Activated naive CD4-positive, alpha-beta T cell treated with anti-CD3 and anti-CD28 coated beads for 36 hours (primary cell): ENCODE results near the gene SMAD7. TPM values are rescaled to one million over a fixed set of nuclear protein-coding genes. Genes with fewer than 3 reads are reported as not detected.

ENCODE experiments used
- CTCF ChIA-PET: fragments of 350-600 bp; sonication (Branson Sonifier 250); formaldehyde crosslinking; loops from one replicate; lab custom pipeline; 2021; ENCODE audit warnings: antibody characterized with exemption; lab: Charles Lee
- DNase-seq: peaks from one replicate; pipeline ENCODE4 v3.0.0-alpha.2; 2020
- H3K27ac Mint-ChIP-seq: one replicate; pipeline ENCODE4 v1.8.0; 2021; ENCODE audit warnings: mild to moderate bottlenecking, mixed read lengths
- H3K27me3 Mint-ChIP-seq: one replicate; pipeline ENCODE4 v1.8.0; 2021; ENCODE audit warnings: low read depth, mixed read lengths
- H3K36me3 Mint-ChIP-seq: one replicate; pipeline ENCODE4 v1.8.0; 2021; ENCODE audit warnings: low read depth, mixed read lengths
- H3K4me1 Mint-ChIP-seq: one replicate; pipeline ENCODE4 v1.8.0; 2021; ENCODE audit warnings: low read depth, mixed read lengths
- H3K4me3 Mint-ChIP-seq: one replicate; pipeline ENCODE4 v1.8.0; 2021; ENCODE audit warnings: mild to moderate bottlenecking, moderate library complexity, mixed read lengths
- H3K9me3 Mint-ChIP-seq: one replicate; pipeline ENCODE4 v1.8.0; 2021; ENCODE audit warnings: mixed read lengths
- intact Hi-C: fragments of 100-400 bp; cut with micrococcal nuclease; formaldehyde crosslinking; loops from one replicate; pipeline ENCODE4 v1.15.1; 2023
- total RNA-seq, 2 experiments: library from RNA; stranded (reverse); gene quantifications; one replicate each; pipeline ENCODE4 v1.2.3, GENCODE V29; 2021

The SMAD7 gene
- total RNA-seq, 2 experiments from 2014 or later, result 5.9 to 7.0 TPM

DNA sequence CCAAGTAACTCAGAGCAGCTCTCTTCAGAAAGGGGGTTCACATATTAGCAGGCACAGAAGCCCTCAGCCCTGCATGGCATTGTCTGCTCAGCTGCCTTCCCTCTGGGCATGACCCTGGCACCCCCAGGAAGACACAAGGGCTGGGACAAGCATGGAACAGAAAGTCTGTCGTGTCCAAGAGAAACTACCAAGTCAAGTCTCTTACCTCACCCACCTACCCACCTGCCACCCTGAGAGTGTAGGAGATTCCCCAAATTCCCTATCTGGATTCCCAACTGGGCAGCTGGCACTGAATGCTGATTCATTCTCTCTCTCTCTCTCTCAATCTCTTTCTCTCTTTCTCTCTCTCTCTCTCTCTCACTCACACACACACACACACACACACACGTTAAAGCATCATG lies 21.6 kb downstream of the SMAD7 start:
- Mint-ChIP-seq H3K27ac (peak overlapping the region; percentile 87), H3K36me3 (peaks cover 5% of the 10 kb centered on the region), H3K4me1 (peaks cover 93% of the 10 kb centered on the region), H3K27me3 (no peaks in the 10 kb centered on the region), H3K9me3 (no peaks in the 10 kb centered on the region), H3K4me3 (peak overlapping the region; percentile 66)
- CTCF ChIA-PET, result interaction anchor here (0.9 kb wide), 1 partner anchor 25 kb away, joined by 3 read pairs; no protein-coding TSS in a partner anchor
- no peak for DNase-seq
- intact Hi-C loops, result loop anchor here (2.0 kb wide), 1 partner anchor 60 kb away; no protein-coding TSS in a partner anchor

DNA sequence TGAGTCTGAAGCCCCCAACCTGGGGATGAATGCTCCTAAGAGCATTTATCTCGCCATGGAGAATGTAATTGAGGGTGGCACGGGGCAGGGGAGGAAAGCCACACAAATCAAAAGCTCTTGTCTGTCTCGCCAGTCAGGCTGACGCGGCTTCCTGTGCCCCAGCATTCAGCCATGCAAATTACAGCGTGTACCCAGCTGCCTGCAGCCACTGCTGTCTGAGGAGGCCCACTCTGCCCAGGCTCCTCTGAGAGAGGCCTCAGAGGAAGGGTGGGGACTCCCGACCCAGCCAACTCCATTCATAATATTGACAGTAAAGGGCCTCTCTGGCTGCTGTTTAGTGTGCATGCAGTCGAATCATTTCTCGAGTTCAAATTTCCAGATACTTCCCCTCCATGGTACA lies 22.0 kb downstream of the SMAD7 start:
- H3K36me3 Mint-ChIP-seq, result peaks cover 5% of the 10 kb centered on the region
- H3K4me3 Mint-ChIP-seq, result peak overlapping the region; percentile 66
- CTCF ChIA-PET, result interaction anchor here (0.9 to 1.8 kb wide), 2 partner anchors 26 to 151 kb away, joined by 3 to 7 read pairs; no protein-coding TSS in a partner anchor
- peak; percentile 88 for DNase-seq
- peaks cover 93% of the 10 kb centered on the region for H3K4me1 Mint-ChIP-seq
- intact Hi-C loops, result loop anchor here (2.0 kb wide), 1 partner anchor 60 kb away; no protein-coding TSS in a partner anchor
- no peaks in the 10 kb centered on the region for H3K27me3 Mint-ChIP-seq
- no peaks in the 10 kb centered on the region for H3K9me3 Mint-ChIP-seq
- peak overlapping the region; percentile 87 for H3K27ac Mint-ChIP-seq

DNA sequence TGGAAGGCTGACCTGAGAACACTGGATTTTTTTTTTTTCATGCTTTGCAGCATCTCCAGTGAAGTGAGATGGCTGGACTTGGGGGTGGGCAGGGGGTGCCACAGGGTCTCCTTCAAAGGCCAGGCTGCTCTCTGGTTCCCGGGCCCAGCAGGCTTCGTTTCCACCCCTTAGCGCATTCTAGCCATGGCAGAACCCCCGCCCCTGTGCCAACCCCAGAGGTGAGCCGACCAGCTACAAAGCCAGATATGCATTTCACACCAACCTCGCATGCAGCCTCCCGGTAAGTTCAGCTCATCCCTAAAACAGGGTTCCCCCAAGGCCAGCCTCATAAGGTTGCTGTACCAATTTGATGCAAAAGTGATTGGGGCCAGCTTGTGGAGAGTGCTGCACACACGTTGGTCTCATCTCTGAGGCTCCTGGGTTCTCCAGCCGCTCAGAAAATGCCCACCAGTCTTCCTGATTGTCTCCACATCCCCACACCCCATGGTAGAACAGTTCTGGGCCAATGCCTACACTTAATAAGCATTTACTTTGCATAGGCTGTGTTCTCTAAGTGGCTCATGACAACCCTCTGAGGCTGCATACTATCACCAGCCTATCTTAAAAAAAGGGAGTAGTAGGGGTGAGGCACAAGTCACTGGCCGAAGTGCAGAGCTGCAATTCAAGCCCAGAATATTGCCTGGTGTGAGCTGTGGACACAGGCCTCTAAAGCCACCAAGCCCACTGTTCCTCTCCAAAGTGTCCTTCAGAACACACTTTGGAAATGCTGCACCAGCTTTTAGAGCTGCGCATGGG lies 23.3 kb downstream of the SMAD7 start:
- Mint-ChIP-seq H3K9me3 (no peaks in the 10 kb centered on the region), H3K4me1 (peaks cover 93% of the 10 kb centered on the region), H3K36me3 (peaks cover 5% of the 10 kb centered on the region), H3K27ac (peak overlapping the region; percentile 41), H3K4me3 (no peak overlapping the region), H3K27me3 (no peaks in the 10 kb centered on the region)
- no peak for DNase-seq
- CTCF ChIA-PET, result interaction anchor here (1.1 to 1.8 kb wide), 3 partner anchors 13 to 150 kb away, joined by 3 to 7 read pairs (median 3); no protein-coding TSS in a partner anchor
- intact Hi-C loops, result loop anchor here (2.0 kb wide), 1 partner anchor 59 kb away; no protein-coding TSS in a partner anchor

DNA sequence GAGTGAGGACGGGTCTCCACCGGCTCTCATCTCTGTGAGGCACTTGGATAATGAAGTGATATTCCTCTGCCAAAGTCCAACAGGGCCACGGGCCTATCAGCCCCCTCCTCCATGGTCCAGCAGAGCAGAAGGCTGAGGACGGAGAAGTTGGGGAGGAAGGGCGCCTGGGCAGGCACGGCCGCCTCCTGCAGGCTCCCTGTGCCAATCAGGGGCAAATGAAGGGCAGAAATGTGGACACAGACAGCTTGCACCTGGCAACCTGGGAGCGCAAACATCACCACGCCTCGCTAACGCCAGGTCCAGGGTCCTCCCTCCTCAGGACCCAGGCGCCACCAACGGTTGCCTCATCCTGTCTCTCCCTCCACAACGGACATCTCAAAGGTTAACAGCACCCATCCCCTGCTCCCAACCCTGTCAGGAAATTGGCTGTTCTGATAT lies 24.3 kb downstream of the SMAD7 start:
- Mint-ChIP-seq H3K4me1 (peaks cover 84% of the 10 kb centered on the region), H3K27ac (no peak overlapping the region), H3K27me3 (no peaks in the 10 kb centered on the region), H3K9me3 (no peaks in the 10 kb centered on the region), H3K4me3 (no peak overlapping the region), H3K36me3 (peaks cover 5% of the 10 kb centered on the region)
- no peak for DNase-seq
- intact Hi-C loops, result no loop called here
- CTCF ChIA-PET, result interaction anchor here (1.4 kb wide), 1 partner anchor 12 kb away, joined by 3 read pairs; no protein-coding TSS in a partner anchor

DNA sequence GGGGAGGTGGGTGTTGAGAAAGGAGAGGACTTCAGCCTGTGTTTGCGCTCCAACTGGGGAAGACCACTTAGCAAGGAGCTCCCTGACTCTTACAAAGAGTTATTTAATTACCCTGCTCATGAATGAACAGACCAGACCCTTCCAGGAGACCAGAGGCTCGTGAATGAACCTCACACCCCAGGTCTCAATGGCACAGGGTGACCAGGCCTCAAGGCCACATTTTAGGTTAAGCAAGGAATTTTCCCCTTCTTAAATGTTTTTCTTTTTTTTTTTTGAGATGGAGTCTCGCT lies 25.3 kb downstream of the SMAD7 start:
- intact Hi-C loops, result no loop called here
- Mint-ChIP-seq H3K27ac (no peak overlapping the region), H3K4me1 (peaks cover 74% of the 10 kb centered on the region), H3K27me3 (no peaks in the 10 kb centered on the region), H3K36me3 (peaks cover 7% of the 10 kb centered on the region), H3K4me3 (no peak overlapping the region), H3K9me3 (no peaks in the 10 kb centered on the region)
- DNase-seq, result no peak
- CTCF ChIA-PET, result interaction anchor here (0.7 to 1.2 kb wide), 2 partner anchors 124 to 378 kb away, joined by 3 read pairs; no protein-coding TSS in a partner anchor

DNA sequence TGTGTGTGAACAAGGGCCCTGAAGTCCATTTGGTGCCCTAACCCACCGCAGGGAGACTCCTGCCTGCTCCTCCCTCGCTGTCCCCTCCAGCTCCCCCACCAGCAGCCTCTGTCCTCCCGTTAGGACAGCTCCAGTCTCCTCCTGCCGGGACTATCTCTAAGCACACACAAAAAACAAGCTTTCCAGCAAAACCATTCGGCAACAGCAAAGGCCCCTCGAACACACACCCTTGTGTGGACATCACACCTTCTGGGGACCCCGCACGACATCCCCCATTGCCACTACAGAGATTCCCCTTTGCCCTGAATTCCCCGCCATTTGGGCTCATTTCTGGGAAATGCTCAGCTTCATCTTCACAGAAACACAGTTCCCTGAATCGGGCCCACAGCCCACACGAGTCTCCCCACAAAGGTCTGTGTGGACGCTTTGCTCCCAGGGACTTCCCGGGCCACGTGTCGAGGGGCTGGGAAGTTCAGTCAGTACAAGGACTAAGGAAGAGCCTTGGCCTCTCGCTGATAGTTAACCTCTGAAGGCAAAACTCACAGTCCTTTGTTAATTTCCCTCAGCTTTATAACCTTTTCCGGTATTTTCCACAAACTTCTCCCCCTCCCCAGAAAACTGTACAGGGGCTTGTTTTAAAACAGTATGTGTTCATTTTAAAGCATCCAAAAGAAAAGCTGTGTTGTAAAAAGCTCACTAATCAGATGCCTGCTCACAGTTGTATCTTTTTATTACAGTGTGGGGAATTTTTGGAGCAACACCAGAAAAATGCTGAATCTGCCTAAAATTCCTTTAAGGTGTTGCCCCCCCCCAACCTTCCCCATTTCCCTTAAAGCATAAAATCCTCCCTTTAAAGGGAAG lies 25.9 kb downstream of the SMAD7 start:
- intact Hi-C loops, result no loop called here
- H3K27me3 Mint-ChIP-seq, result no peaks in the 10 kb centered on the region
- H3K36me3 Mint-ChIP-seq, result peaks cover 11% of the 10 kb centered on the region
- CTCF ChIA-PET, result interaction anchor here (0.5 to 2.1 kb wide), 7 partner anchors 13 to 377 kb away, joined by 3 to 8 read pairs (median 3); no protein-coding TSS in a partner anchor
- peak; percentile 33 for DNase-seq
- peak overlapping the region; percentile 61 for H3K27ac Mint-ChIP-seq
- H3K9me3 Mint-ChIP-seq, result no peaks in the 10 kb centered on the region
- peaks cover 68% of the 10 kb centered on the region for H3K4me1 Mint-ChIP-seq
- H3K4me3 Mint-ChIP-seq, result no peak overlapping the region

DNA sequence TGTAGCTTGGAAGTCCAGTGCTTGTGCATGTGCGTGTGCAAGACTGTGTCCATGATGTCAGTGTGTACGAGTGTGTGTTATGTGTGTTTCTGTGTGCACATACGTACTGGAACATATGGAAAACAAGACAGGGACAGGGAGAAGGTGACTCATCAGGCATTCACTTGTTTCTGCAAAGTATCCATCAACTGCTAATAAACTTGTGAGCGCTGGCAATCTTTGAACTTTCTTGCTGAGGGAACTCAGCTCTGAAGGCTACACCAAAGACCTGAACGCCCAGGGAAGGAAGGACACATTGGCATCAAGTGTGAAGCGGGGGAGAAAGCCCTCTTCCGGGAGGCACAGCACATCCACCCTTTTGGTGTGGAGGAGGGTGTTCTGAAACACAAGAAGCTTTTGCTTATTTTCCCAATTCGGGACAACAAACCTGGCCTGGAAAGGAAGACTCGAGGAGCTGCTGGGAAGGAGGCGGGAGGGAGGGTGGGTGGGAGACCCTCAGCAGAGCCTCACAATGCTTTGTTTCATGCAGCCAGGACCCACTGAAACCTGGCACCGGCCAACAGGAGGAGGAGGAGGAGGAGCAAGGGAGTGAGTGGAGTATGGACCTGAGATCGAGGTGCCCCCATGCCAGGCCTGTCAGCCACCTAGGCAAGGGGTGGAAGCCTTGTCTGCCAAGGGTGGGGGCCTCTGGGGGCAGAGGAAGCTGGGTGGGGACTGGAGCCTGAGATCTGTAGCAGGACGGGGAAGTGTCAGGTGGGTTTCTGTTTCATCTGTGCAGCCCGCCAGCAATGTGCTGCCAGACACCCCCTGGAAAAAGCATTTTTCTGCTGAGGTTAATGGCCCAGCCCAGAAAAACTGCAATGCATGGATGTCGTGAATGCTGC lies 26.8 kb downstream of the SMAD7 start:
- Mint-ChIP-seq H3K27ac (peak overlapping the region; percentile 67), H3K27me3 (no peaks in the 10 kb centered on the region), H3K9me3 (no peaks in the 10 kb centered on the region), H3K4me1 (peaks cover 60% of the 10 kb centered on the region), H3K36me3 (peaks cover 13% of the 10 kb centered on the region), H3K4me3 (no peak overlapping the region)
- CTCF ChIA-PET, result interaction anchor here (0.5 to 2.1 kb wide), 5 partner anchors 14 to 147 kb away, joined by 3 to 8 read pairs (median 3); no protein-coding TSS in a partner anchor
- intact Hi-C loops, result no loop called here
- DNase-seq, result no peak

DNA sequence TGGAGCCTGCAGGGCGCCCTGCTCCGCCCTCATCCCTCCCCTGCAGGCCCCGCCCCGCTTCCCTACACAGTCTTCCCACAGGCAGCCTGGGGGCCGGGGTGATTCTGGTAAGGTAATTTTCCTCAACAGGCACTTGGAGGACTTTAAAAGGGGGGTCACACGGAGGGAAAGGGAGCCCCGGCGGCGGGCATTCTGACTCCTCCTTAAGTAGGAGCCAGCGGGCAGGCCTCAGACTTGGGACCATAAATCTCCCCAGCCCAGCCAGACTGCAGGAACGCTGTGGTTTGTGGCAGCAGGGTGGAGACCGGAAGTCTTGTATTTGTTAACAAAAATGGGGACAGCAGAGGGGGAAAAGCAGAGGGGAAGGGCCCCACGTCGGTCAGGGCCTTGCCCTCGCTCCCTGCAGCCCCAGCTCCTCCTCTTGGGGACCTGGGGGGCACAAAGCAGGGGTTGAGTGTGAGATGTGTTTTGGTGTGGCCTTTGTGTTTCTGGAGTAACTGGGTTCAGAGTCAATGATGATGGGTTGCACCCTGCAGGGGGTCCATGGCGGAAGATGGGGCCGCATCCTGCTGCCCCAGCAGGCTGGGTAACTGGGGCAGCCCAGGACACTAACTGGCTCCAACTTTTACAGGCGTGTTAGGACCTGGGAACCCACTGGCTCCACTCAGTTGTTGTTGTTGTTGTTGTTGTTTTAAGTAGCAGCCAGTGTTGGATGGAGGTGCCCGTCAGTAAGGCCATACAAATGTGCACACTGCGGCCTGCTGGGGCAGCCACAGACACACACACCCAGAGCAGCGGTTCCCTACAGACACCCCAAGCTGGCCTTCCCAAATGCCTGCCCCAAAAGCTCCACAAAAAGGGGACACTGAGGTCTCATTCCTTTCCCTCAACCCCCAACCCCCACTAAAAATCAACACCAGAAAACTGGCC lies 27.7 kb downstream of the SMAD7 start:
- no peaks in the 10 kb centered on the region for H3K9me3 Mint-ChIP-seq
- H3K27ac Mint-ChIP-seq, result peak overlapping the region; percentile 53
- H3K36me3 Mint-ChIP-seq, result peaks cover 13% of the 10 kb centered on the region
- DNase-seq, result peak; percentile 51
- CTCF ChIA-PET, result interaction anchor here (2.1 kb wide), 1 partner anchor 146 kb away, joined by 8 read pairs; no protein-coding TSS in a partner anchor
- H3K4me1 Mint-ChIP-seq, result peaks cover 50% of the 10 kb centered on the region
- H3K4me3 Mint-ChIP-seq, result peak overlapping the region; percentile 52
- no peaks in the 10 kb centered on the region for H3K27me3 Mint-ChIP-seq
- intact Hi-C loops, result no loop called here

DNA sequence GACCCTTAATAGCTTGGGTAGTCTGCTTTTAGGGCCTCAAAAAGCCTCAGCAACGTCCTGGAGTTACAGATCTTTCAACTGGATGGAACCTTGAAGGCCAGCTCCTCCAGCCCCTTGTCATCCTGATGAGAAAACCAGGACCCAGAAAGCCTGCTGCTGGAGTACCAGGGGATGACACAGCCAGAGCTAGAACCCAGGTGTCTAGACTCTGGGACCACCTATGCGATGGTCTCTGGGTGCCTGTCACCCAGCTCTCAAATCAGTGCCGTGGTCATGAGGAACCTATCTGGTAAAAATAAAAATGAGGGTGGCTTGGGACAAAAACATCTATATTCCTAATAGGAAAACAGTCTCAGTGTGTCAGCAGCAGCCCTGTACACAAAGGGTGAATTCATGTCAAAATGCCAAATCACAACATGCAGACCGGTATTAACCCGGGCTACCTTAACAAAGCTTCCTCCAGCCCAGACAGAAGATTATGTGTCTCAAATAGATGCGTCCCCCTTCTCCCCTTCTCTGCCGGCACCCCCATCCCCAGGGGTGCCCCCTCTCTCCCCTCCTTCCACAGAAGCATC lies 28.5 kb downstream of the SMAD7 start:
- Mint-ChIP-seq H3K36me3 (peaks cover 13% of the 10 kb centered on the region), H3K4me1 (peaks cover 44% of the 10 kb centered on the region), H3K27ac (no peak overlapping the region), H3K4me3 (no peak overlapping the region), H3K27me3 (no peaks in the 10 kb centered on the region), H3K9me3 (no peaks in the 10 kb centered on the region)
- DNase-seq, result no peak
- CTCF ChIA-PET, result interaction anchor here (0.8 kb wide), 1 partner anchor 9 kb away, joined by 4 read pairs; no protein-coding TSS in a partner anchor
- intact Hi-C loops, result no loop called here
